ENCODE data around the gene SHROOM1. TPM values are rescaled to one million over a fixed set of nuclear protein-coding genes. Genes with fewer than 3 reads are reported as not detected.

The SHROOM1 gene
- total and polyA plus RNA-seq, 9 of the 15 experiments (the other 6 are each of a cell fraction or from before 2014, with no cell fraction given), result 0.44 to 26.5 (median 11.9) TPM

GRCh38 chr5:132866342-132867045, 36.0 kb upstream of the SHROOM1 start, which contains the start of the genes GDF9 and UQCRQ (continued):
- no peak for TF ChIP-seq HNRNPK (IDR thresholded peaks at IDR 0.05; ENCODE audit: low read depth, low read length, poor library complexity, severe bottlenecking)
- no peak for TF ChIP-seq STAT5B (CRISPR knock-in tag; IDR thresholded peaks at IDR 0.05)
- peak; percentile 17; the same call in 1 of the 2 replicates for TF ChIP-seq ETV1 (tag; conservative IDR thresholded peaks at IDR 0.05; ENCODE audit: low read depth)
- TF ChIP-seq MLLT1 (IDR thresholded peaks at IDR 0.05), result peak in 1 of 2 experiments; percentile 12; a peak in 1 of 4 replicates
- no peak for TF ChIP-seq ZNF174 (CRISPR knock-in tag; IDR thresholded peaks at IDR 0.05)
- no peak for TF ChIP-seq SNIP1 (IDR thresholded peaks at IDR 0.05; ENCODE audit: low read depth)
- peak; percentile 97 for TF ChIP-seq NR1H2 (CRISPR knock-in tag; IDR thresholded peaks at IDR 0.05)
- TF ChIP-seq RREB1 (CRISPR knock-in tag; IDR thresholded peaks at IDR 0.05), result no peak
- no peak for TF ChIP-seq NCOR1 (IDR thresholded peaks at IDR 0.05)
- TF ChIP-seq ZBTB17 (CRISPR knock-in tag; IDR thresholded peaks at IDR 0.05), result no peak
- TF ChIP-seq ZNF280A (IDR thresholded peaks at IDR 0.05; ENCODE audit: low read depth, partially characterized antibody), result no peak
- no peak for TF ChIP-seq ETV6 (IDR thresholded peaks at IDR 0.05; ENCODE audit: borderline replicate concordance in 1 of 2, low read depth in 2 of 2, low read length in 1 of 2)
- TF ChIP-seq ETV6 (CRISPR knock-in tag; IDR thresholded peaks at IDR 0.05; ENCODE audit: borderline replicate concordance), result no peak
- TF ChIP-seq PURB (CRISPR knock-in tag; IDR thresholded peaks at IDR 0.05; ENCODE audit: low read depth), result no peak
- no peak for TF ChIP-seq ZSCAN32 (CRISPR knock-in tag; IDR thresholded peaks at IDR 0.05)
- no peak for TF ChIP-seq SMARCA5 (IDR thresholded peaks at IDR 0.05)
- TF ChIP-seq MYC (IDR thresholded peaks at IDR 0.05; ENCODE audit: low read depth, low read length), result peak; percentile 40
- TF ChIP-seq MYC (CRISPR knock-in tag; IDR thresholded peaks at IDR 0.05; ENCODE audit: borderline replicate concordance, low read depth), result 0 out of 2 replicates have a peak, but pooled peaks have one; percentile 65
- no peak for TF ChIP-seq OTX1 (CRISPR knock-in tag; IDR thresholded peaks at IDR 0.05)
- no peak for TF ChIP-seq CEBPB (tag; IDR thresholded peaks at IDR 0.05)
- 0 out of 2 replicates have a peak, but pooled peaks have one; percentile 46 for TF ChIP-seq ZNF263 (CRISPR knock-in tag; IDR thresholded peaks at IDR 0.05; ENCODE audit: borderline replicate concordance)

Data from K562 (cell line).